ENCODE measurements around the gene TTC16. TPM values are rescaled to one million over a fixed set of nuclear protein-coding genes. Genes with fewer than 3 reads are reported as not detected.
"Not testable (repeated sequence)": the region's sequence is repeated elsewhere in the genome, so short reads cannot be mapped to it uniquely, and the experiment has no call there.

Gene TTC16
- total RNA-seq, 1 donor from 2014 or later = 0.34 TPM

GRCh38 chr9:127768698-127769097, 52.8 kb downstream of the TTC16 start:
- DNase-seq (ENCODE audit: low spot score) = no peak

DNA sequence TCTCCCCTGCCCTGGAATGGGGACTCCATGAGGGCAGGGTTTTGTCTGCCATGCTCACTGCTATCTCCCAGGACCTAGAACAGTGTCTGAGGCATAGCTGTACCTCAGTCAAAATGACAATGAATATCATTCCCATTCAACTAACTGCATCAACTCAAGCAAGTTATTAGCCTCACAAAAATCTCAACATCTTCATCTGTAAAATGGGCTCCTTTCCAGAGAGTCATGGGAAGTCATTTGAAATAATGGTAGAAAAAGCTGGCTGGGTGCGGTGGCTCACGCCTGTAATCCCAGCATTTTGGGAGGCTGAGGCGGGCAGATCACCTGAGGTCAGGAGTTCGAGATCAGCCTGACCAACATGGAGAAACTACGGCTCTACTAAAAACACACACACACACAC, 53.2 kb downstream of the TTC16 start:
- DNase-seq (ENCODE audit: low spot score) = no peak

DNA sequence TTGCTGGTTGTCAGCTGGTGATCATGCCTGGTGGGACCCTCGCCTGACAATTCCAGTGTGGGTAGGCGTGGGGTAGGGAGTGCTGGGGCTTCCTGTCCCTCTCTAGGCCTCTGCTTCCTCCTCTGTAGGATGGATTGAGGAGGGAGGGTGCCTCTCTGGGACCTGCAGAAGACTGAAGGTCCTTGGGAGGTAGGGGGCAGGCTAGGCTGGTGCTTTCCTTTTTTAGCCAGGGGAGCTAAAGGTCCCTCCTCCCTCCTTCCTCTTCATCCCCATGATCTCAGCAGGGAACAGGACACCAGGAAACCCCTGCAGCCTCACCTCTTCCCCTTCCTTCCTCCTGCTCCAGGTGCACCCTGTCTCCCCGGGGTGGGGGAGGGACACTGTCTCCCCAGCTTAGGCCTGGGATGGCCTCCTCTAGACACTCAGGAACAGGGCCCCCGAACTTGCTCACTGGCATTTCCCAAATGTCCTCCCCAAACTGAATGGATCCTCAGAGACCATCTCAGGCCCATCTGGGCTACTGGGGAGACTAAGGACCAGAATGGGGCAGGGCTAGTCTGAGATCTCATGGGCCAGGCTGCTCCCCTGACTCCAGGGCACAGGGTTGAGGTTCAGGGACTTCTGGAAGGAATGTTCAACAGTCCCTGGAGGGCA, 54.2 kb downstream of the TTC16 start:
- DNase-seq (ENCODE audit: low spot score) = no peak

- DNase-seq (ENCODE audit: low spot score) = no peak
These were observed 54.7 kb downstream of the TTC16 start for GRCh38 chr9:127770583-127770904.

- DNase-seq (ENCODE audit: low spot score) = peak; percentile 99
These were observed 55.2 kb downstream of the TTC16 start for GRCh38 chr9:127770905-127771569.

GRCh38 chr9:127771570-127772189, 55.8 kb downstream of the TTC16 start:
- DNase-seq (ENCODE audit: low spot score) = no peak

DNA sequence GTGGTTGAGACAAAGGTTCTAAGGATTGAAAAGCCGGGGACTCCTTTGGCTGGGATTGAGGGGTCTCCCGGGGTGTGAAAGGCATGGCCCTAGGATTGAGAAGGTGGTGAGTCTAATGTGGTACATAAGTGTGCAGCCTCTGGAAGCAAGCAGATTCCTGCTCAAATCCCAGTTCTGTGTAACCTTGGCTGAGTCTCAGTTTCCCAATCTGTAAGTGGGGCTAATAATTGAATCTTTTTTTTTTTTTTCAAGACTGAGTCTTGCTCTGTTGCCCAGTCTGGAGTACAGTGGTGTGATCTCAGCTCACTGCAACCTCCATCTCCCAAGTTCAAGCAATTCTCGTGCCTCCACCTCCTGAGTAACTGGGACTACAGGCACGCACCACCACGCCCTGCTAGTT, 56.7 kb downstream of the TTC16 start:
- DNase-seq (ENCODE audit: low spot score) = no peak

DNA sequence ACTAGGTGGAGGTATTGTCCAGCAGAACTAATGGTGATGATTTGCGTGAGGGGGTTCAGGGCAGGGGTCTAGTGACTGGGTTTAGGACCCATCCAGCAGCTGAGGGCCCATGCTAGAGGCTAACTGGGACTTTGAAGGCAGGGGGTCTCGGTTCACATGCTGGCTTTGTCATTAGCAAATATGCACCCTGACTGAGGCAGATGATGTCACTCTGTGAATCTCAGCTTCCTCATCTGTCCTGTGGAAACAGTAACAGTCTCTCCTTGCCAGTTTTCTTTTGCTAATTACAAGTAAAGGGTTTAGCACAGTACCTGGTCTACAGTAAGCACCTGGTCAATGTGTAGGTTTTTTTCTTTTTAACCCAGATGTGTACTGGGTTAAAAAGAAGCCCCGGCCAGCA, 57.4 kb downstream of the TTC16 start:
- no peak for DNase-seq (ENCODE audit: low spot score)

GRCh38 chr9:127773981-127774380, 58.1 kb downstream of the TTC16 start:
- DNase-seq (ENCODE audit: low spot score) = no peak

DNA sequence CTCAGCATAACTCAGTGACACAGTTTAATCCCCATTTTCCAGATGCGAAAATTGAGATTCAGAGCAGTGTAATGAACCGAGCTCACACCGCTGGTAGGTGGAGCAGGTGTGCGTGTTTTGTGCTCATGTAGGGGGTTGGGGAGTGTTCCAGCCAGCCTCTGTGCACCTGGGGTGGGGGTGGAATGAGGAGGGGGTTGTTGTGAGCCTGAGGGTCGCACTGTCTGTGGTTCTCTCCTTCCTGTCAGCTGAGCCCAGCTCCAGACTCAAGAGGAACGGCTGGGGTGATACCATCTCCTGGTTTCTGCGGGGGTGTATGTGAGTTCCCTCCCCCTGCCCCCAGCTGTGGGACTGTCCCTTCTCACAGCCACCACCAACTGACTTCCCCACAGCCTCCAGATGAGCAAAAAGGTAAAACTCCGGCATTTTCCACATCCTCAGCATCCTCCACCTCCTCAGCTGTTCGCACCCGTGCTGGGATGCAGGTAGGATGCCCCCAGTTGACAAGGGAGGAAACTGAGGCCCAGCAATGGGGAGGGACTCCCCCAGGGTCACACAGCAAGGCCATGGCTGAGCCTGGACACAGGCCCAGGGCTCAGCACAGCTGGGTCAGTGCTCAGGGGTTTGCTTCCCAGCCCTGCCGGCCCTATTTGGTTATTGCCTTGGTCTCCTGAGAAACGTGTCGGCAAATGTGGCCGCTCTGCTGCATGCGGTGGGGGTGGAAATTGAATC, 60.5 kb downstream of the TTC16 start:
- no peak for DNase-seq (ENCODE audit: low spot score)

- DNase-seq (ENCODE audit: low spot score) = no peak
These were observed 61.0 kb downstream of the TTC16 start for GRCh38 chr9:127776924-127777289.

DNA sequence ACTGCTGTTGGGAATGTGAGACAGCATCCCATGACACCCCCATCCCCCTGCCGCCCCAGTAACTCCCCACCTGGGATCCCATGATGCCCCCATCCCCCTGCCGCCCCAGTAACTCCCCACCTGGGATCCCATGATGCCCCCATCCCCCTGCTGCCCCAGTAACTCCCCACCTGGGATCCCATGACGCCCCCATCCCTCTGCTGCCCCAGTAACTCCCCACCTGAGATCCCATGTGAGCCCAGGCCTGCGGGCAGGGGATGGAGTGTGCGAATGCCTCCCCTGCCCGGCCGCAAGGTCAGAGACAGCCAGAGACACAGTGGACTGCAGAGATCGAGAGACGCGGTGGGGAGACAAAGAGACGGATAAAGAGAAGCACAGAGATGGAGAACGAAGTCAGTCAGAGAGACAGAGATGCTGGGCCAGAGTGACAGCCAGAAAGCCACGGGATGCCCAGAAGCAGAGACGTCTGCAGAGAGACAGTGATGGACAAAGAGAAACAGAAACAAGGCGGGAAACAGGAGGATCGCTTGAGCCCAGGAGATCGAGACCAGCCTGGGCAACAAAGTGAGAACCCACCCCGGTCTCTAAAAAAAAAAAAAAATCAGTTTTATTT, 61.6 kb downstream of the TTC16 start:
- no peak for DNase-seq (ENCODE audit: low spot score)

GRCh38 chr9:127778280-127779135, 62.6 kb downstream of the TTC16 start, which contains the start of gene SH2D3C:
TSS of gene SH2D3C (minus strand) at chr9:127778666. CDS start at chr9:127778627, 39 bp downstream.
- DNase-seq (ENCODE audit: low spot score) = no peak

- DNase-seq (ENCODE audit: low spot score) = no peak
These were observed 63.5 kb downstream of the TTC16 start for GRCh38 chr9:127779136-127779981.

DNA sequence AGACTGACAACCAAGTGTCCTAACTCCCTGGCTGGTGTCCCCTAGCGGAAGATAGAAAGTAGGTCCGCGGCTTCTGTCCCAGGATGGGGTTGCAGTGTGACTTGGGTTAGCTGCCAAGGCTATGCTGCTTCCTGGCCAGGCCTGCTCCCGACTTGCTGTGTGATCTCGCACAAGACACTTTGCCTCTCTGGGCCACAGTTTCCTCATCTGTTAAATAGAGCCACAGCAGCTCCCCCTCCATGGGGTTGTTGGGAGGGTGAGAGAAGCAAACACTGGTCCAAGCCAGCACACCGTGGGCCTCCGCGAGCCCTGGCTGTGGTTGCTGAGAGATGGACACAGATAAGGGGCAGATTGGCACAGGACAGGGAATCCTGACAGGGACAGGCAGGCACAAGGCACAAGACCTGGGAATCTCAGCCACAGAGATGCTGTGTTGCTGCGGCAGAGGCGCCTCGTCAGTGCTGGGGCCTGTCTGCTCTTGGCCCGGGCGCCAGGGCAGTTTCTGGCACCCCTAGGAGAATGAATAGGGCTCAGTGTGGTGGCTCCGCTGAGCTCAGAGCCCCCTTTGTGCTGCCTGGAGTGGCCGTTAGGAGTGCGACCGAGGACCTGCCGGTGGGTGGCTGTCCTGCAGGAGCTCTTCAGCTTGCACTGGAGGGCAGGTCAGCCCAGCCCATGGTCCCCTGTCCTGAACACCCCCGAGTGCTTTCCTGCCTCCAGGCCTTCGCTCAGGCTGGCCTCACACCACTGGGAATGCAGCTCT, 64.4 kb downstream of the TTC16 start:
- DNase-seq (ENCODE audit: low spot score) = no peak

DNA sequence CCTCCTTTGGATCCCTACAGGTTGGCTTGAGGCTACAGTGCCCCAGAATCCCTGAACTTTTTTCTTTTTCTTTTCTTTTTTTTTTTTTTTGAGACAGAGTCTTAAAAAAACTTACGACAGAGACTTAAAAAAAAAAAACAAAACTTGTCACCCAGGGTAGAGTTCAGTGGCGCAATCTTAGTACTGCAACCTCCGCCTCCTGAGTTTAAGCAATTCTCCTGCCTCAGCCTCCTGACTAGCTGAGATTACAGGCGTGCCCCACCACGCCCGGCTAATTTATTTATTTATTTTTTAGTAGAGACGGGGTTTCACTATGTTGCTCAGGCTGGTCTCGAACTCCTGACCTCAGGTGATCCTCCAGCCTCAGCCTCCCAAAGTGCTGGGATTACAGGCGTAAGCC, 65.0 kb downstream of the TTC16 start:
- DNase-seq (ENCODE audit: low spot score) = not testable (repeated sequence)
